ENCODE results near the gene MYH13.

The MYH13 gene

DNA sequence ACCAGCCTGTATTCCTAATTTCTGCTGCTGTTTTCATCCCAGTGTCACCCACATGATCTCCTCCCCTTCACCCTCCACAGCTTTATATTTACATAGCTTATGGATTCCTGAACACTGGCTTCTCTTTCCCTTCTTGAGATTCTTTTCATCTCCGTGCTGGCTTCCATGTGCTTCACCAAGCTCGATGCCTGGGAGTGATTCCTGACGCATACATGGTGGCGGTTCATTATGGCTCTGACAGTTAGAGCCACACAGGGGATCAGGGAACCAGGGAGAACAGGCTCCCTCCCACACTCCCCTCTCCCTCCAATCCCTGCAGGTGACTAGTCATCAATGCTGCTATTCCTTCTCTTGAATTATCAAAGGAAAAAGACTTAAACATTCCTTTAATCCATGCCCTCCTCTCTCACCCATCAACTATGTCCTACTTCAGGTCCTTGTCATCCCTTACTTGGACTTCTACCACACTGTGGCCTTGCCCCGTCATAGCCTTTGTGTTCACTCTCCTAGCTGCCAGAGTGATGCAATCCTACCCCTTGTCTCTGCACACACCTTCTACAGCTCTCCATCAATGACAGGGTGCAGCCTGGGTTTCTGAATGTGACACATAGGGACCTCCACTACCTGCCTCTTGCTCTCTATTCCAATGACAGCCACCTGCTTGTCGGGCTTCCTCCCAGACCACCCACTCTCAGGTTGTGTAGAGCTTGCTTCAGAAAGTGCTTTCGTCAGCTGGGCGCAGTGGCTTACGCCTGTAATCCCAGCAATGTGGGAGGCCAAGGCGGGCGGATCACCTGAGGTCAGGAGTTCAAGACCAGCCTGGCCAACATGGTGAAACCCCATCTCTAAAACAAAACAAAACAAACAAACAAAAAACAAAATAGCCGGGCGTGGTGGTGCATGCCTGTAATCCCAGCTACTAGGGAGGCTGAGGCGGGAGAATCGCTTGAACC is 43.6 kb downstream of the MYH13 start:
- Histone ChIP-seq H3K4me3 (ENCODE audit: low read depth, low read length) (no peak overlapping the region), H3K36me3 (replicated peaks) (no peaks in the 10 kb centered on the region), H3K27me3 (replicated peaks) (no peaks in the 10 kb centered on the region), H3K27ac (no peak overlapping the region)
- in situ Hi-C loops (cut with HindIII; ENCODE audit: low pct_ligation_motif_present, low sequenced_read_pairs), result no loop called here
- DNase-seq, result no peak
- TF ChIP-seq, protein P1, sequence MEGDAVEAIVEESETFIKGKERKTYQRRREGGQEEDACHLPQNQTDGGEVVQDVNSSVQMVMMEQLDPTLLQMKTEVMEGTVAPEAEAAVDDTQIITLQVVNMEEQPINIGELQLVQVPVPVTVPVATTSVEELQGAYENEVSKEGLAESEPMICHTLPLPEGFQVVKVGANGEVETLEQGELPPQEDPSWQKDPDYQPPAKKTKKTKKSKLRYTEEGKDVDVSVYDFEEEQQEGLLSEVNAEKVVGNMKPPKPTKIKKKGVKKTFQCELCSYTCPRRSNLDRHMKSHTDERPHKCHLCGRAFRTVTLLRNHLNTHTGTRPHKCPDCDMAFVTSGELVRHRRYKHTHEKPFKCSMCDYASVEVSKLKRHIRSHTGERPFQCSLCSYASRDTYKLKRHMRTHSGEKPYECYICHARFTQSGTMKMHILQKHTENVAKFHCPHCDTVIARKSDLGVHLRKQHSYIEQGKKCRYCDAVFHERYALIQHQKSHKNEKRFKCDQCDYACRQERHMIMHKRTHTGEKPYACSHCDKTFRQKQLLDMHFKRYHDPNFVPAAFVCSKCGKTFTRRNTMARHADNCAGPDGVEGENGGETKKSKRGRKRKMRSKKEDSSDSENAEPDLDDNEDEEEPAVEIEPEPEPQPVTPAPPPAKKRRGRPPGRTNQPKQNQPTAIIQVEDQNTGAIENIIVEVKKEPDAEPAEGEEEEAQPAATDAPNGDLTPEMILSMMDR (IDR thresholded peaks at IDR 0.05; ENCODE audit: low read depth, low read length, missing control alignments), result no peak

- Histone ChIP-seq H3K27me3 (replicated peaks) (no peaks in the 10 kb centered on the region), H3K4me3 (ENCODE audit: low read depth, low read length) (no peak overlapping the region), H3K27ac (no peak overlapping the region), H3K36me3 (replicated peaks) (no peaks in the 10 kb centered on the region)
- in situ Hi-C loops (cut with HindIII; ENCODE audit: low pct_ligation_motif_present, low sequenced_read_pairs), result no loop called here
- TF ChIP-seq, protein P1 (IDR thresholded peaks at IDR 0.05; ENCODE audit: low read depth, low read length, missing control alignments), result no peak
- DNase-seq, result no peak
Measured at GRCh38 chr17:10328206-10328605, 44.6 kb downstream of the MYH13 start.

DNA sequence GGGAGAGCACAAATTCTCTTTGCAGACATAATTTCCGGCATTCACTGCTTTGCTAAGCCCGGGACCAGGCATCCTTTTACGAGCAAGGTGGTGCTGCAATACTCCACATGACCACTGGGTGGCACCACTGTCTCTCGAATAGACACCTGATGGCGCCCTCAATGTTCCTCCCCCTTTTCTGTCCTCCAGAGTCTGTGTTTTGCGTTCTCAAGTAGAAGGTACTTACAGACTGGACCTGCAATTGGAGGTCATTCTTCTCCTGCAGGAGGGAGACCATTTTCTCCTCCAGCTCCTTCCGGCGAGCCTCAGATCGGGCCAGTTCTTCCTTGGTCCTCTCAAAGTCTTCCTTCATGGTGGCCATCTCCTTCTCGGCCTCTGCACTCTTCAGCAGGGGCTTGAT is 45.2 kb downstream of the MYH13 start:
- TF ChIP-seq, protein P1 (IDR thresholded peaks at IDR 0.05; ENCODE audit: low read depth, low read length, missing control alignments), result peak; percentile 85
- in situ Hi-C loops (cut with HindIII; ENCODE audit: low pct_ligation_motif_present, low sequenced_read_pairs), result no loop called here
- H3K4me3 ChIP-seq (ENCODE audit: low read depth, low read length), result no peak overlapping the region
- no peaks in the 10 kb centered on the region for H3K36me3 ChIP-seq (replicated peaks)
- DNase-seq, result peak; percentile 67
- H3K27me3 ChIP-seq (replicated peaks), result no peaks in the 10 kb centered on the region
- H3K27ac ChIP-seq, result no peak overlapping the region

GRCh38 chr17:10325031-10325695 is 47.6 kb downstream of the MYH13 start:
- in situ Hi-C loops (cut with HindIII; ENCODE audit: low pct_ligation_motif_present, low sequenced_read_pairs), result no loop called here
- H3K4me3 ChIP-seq (ENCODE audit: low read depth, low read length), result no peak overlapping the region

GRCh38 chr17:10323812-10324610 is 48.8 kb downstream of the MYH13 start:
- DNase-seq, result no peak
- Histone ChIP-seq H3K36me3 (replicated peaks) (no peaks in the 10 kb centered on the region), H3K27me3 (replicated peaks) (no peaks in the 10 kb centered on the region), H3K27ac (no peak overlapping the region), H3K4me3 (ENCODE audit: low read depth, low read length) (no peak overlapping the region)
- TF ChIP-seq, protein P1 (IDR thresholded peaks at IDR 0.05; ENCODE audit: low read depth, low read length, missing control alignments), result no peak
- in situ Hi-C loops (cut with HindIII; ENCODE audit: low pct_ligation_motif_present, low sequenced_read_pairs), result no loop called here

More at GRCh38 chr17:10325031-10325695, 47.6 kb downstream of the MYH13 start:
- H3K27ac ChIP-seq, result no peak overlapping the region
- H3K27me3 ChIP-seq (replicated peaks), result no peaks in the 10 kb centered on the region
- no peaks in the 10 kb centered on the region for H3K36me3 ChIP-seq (replicated peaks)
- no peak for DNase-seq
- TF ChIP-seq, protein P1 (IDR thresholded peaks at IDR 0.05; ENCODE audit: low read depth, low read length, missing control alignments), result no peak
